H1 (cell line): ENCODE data around the gene SNTG2.

Experiments used
- ATF2 ChIP-seq: IDR thresholded peaks from 2 replicates; pipeline ENCODE4 v1.6.1; 2012; ENCODE audit warnings: low read length, inconsistent platforms
- CHD1 ChIP-seq: IDR thresholded peaks from 2 replicates; pipeline ENCODE4 v1.6.1; 2012; ENCODE audit warnings: low read depth, low read length, improper control_type of control experiment
- CTCF ChIP-seq, 3 experiments: IDR thresholded peaks; 1 replicate in 2 of 3; 2 replicates in 1 of 3; pipeline versions ENCODE4 v1.5.1 to v1.6.1; 2011; ENCODE audit warnings: low read length in 3 of 3, mild to moderate bottlenecking in 3 of 3, inconsistent platforms in 2 of 3, low read depth in 1 of 3, moderate library complexity in 1 of 3; ENCODE audit not compliant: insufficient read depth in 1 of 3; ENCODE audit errors: control extremely low read depth in 1 of 3
- EGR1 ChIP-seq: IDR thresholded peaks from 2 replicates; pipeline ENCODE4 v1.6.1; 2011; ENCODE audit warnings: low read depth, low read length, borderline replicate concordance
- FOSL1 ChIP-seq: IDR thresholded peaks from 2 replicates; pipeline ENCODE4 v1.6.1; 2011; ENCODE audit warnings: mild to moderate bottlenecking, low read depth, low read length, moderate library complexity; ENCODE audit not compliant: insufficient read depth
- GTF2F1 ChIP-seq: IDR thresholded peaks from 2 replicates; pipeline ENCODE4 v1.6.1; 2012; ENCODE audit warnings: low read depth, low read length, improper control_type of control experiment, borderline replicate concordance
- JUND ChIP-seq: IDR thresholded peaks from 2 replicates; pipeline ENCODE4 v1.6.1; 2011; ENCODE audit warnings: mild to moderate bottlenecking, improper control_type of control experiment, low read length
- KDM1A ChIP-seq: fragments of 200-600, 300-600 bp; sonication (generic); IDR thresholded peaks from 2 replicates; pipeline ENCODE4 v1.7.1; 2016; ENCODE audit warnings: mild to moderate bottlenecking, low read length, borderline replicate concordance
- PHF8 ChIP-seq: fragments of 200-600 bp; sonication (generic); conservative IDR thresholded peaks from 2 replicates; pipeline ENCODE4 v1.7.1; 2012; ENCODE audit warnings: low read depth, mild to moderate bottlenecking, inconsistent platforms, low read length, moderate library complexity
- POLR2A ChIP-seq, 2 experiments: IDR thresholded peaks; 1 replicate in 1 of 2; 2 replicates in 1 of 2; pipeline ENCODE4 v1.6.1; 2011; ENCODE audit warnings: low read depth in 2 of 2, low read length in 2 of 2, mild to moderate bottlenecking in 2 of 2; ENCODE audit errors: control extremely low read depth in 1 of 2
- YY1 ChIP-seq: IDR thresholded peaks from 2 replicates; pipeline ENCODE4 v1.6.1; 2011; ENCODE audit warnings: low read depth, mild to moderate bottlenecking, low read length

GRCh38 chr2:1397350-1397749 is 446.7 kb downstream of the SNTG2 start:
- no peak for TF ChIP-seq CTCF (IDR thresholded peaks at IDR 0.05; ENCODE audit: control extremely low read depth in 1 of 3, insufficient read depth in 1 of 3, low read depth in 1 of 3, low read length in 3 of 3)
- TF ChIP-seq PHF8: no peak
- TF ChIP-seq GTF2F1: no peak
- TF ChIP-seq CHD1: no peak
- no peak for TF ChIP-seq KDM1A
- no peak for TF ChIP-seq FOSL1
- TF ChIP-seq POLR2A (IDR thresholded peaks at IDR 0.05; ENCODE audit: control extremely low read depth in 1 of 2, low read depth in 2 of 2, low read length in 2 of 2): no peak
- TF ChIP-seq ATF2: no peak
- TF ChIP-seq JUND: no peak
- TF ChIP-seq EGR1: no peak
- TF ChIP-seq YY1: no peak
